GM21717 (cell line): ENCODE results near the gene CPT1A.
"Not testable (repeated sequence)": the region's sequence is repeated elsewhere in the genome, so short reads cannot be mapped to it uniquely, and the experiment has no call there.

Experiments
- ATAC-seq: cut with Tn5 transposase; IDR thresholded peaks from one replicate; pipeline ENCODE4 v1.9.1; 2021; ENCODE audit warnings: mild to moderate bottlenecking, moderate library complexity; ENCODE audit not compliant: unreplicated experiment

The CPT1A gene

GRCh38 chr11:68841718-68842426 lies at the start of gene CPT1A:
CPT1A (minus strand) TSS chr11:68841916; CDS start chr11:68815474, 26,442 bp downstream.
- peak; percentile 28 for ATAC-seq

- ATAC-seq = no peak
These were observed 48.9 kb upstream of the CPT1A start for GRCh38 chr11:68890490-68891231.

GRCh38 chr11:68889948-68890446 lies 48.3 kb upstream of the CPT1A start:
- no peak for ATAC-seq

- ATAC-seq = not testable (repeated sequence)
These were observed 43.1 kb upstream of the CPT1A start for GRCh38 chr11:68884827-68885226.

- no peak for ATAC-seq
These were observed 40.7 kb upstream of the CPT1A start for GRCh38 chr11:68882391-68882790.

- ATAC-seq = no peak
These were observed 39.6 kb upstream of the CPT1A start for GRCh38 chr11:68881320-68881719.

GRCh38 chr11:68880851-68881250 lies 39.1 kb upstream of the CPT1A start:
- no peak for ATAC-seq

- ATAC-seq = no peak
These were observed 36.3 kb upstream of the CPT1A start for GRCh38 chr11:68878022-68878421.

GRCh38 chr11:68872216-68873003 lies 30.7 kb upstream of the CPT1A start:
- no peak for ATAC-seq

- ATAC-seq = no peak
These were observed 28.8 kb upstream of the CPT1A start for GRCh38 chr11:68870470-68870869.

GRCh38 chr11:68868221-68868835 lies 26.6 kb upstream of the CPT1A start:
- ATAC-seq = no peak

GRCh38 chr11:68867066-68867465 lies 25.4 kb upstream of the CPT1A start:
- ATAC-seq = no peak

GRCh38 chr11:68865241-68865640 lies 23.5 kb upstream of the CPT1A start:
- no peak for ATAC-seq

- ATAC-seq = no peak
These were observed 22.0 kb upstream of the CPT1A start for GRCh38 chr11:68863553-68864265.

GRCh38 chr11:68862421-68862820 lies 20.7 kb upstream of the CPT1A start:
- no peak for ATAC-seq

GRCh38 chr11:68859123-68859522 lies 17.4 kb upstream of the CPT1A start:
- no peak for ATAC-seq

- ATAC-seq = no peak
These were observed 15.4 kb upstream of the CPT1A start for GRCh38 chr11:68857037-68857586.

- not testable (repeated sequence) for ATAC-seq
These were observed 14.8 kb upstream of the CPT1A start for GRCh38 chr11:68856425-68857030.

- no peak for ATAC-seq
These were observed 13.7 kb upstream of the CPT1A start for GRCh38 chr11:68855205-68855981.
